HEK293 (cell line): ENCODE measurements around the gene KLHDC3.
A peak's percentile ranks its signal among the peaks of the same experiment; 100 is the strongest.

Experiments used
- GFI1B ChIP-seq: fragments of 450-650 bp; formaldehyde crosslinking; IDR thresholded peaks from 2 replicates; pipeline ENCODE4 v1.5.1; 2016; ENCODE audit warnings: missing biosample characterization, missing genetic modification characterization
- GLI2 ChIP-seq: fragments of 450-650 bp; formaldehyde crosslinking; IDR thresholded peaks from 2 replicates; pipeline ENCODE4; 2017; ENCODE audit warnings: missing biosample characterization, missing genetic modification characterization, low read depth, borderline replicate concordance
- GLIS1 ChIP-seq: fragments of 450-650 bp; formaldehyde crosslinking; IDR thresholded peaks from 2 replicates; pipeline ENCODE4 v1.5.1; 2016; ENCODE audit warnings: missing biosample characterization, missing genetic modification characterization
- HOXA7 ChIP-seq: sonication (generic); formaldehyde crosslinking; IDR thresholded peaks from 2 replicates; pipeline ENCODE4 v1.8.1; 2022; ENCODE audit warnings: missing genetic modification reagents, borderline replicate concordance
- KLF1 ChIP-seq: fragments of 450-650 bp; formaldehyde crosslinking; IDR thresholded peaks from 2 replicates; pipeline ENCODE4 v1.5.1; 2016; ENCODE audit warnings: missing biosample characterization, missing genetic modification characterization
- KLF16 ChIP-seq: fragments of 450-650 bp; formaldehyde crosslinking; IDR thresholded peaks from 2 replicates; pipeline ENCODE4 v1.5.1; 2017; ENCODE audit warnings: missing biosample characterization, missing genetic modification characterization
- MYNN ChIP-seq: fragments of 450-650 bp; formaldehyde crosslinking; IDR thresholded peaks from 2 replicates; pipeline ENCODE4 v1.5.1; 2016; ENCODE audit warnings: missing biosample characterization, missing genetic modification characterization, borderline replicate concordance
- MZF1 ChIP-seq: fragments of 450-650 bp; formaldehyde crosslinking; IDR thresholded peaks from 2 replicates; pipeline ENCODE4 v1.5.1; 2017; ENCODE audit warnings: missing biosample characterization, missing genetic modification characterization, borderline replicate concordance
- OVOL3 ChIP-seq: fragments of 450-650 bp; formaldehyde crosslinking; IDR thresholded peaks from 2 replicates; pipeline ENCODE4 v1.5.1; 2016; ENCODE audit warnings: missing biosample characterization, missing genetic modification characterization
- SETDB1 ChIP-seq: IDR thresholded peaks from one replicate; pipeline ENCODE4 v1.6.1; 2017; ENCODE audit warnings: mild to moderate bottlenecking, low read length, moderate library complexity, mixed read lengths; ENCODE audit not compliant: insufficient read length
- ZEB2 ChIP-seq: fragments of 450-650 bp; formaldehyde crosslinking; IDR thresholded peaks from 2 replicates; pipeline ENCODE4 v1.5.1; 2016; ENCODE audit warnings: missing biosample characterization, missing genetic modification characterization
- ZNF10 ChIP-seq: fragments of 450-650 bp; formaldehyde crosslinking; IDR thresholded peaks from 2 replicates; pipeline ENCODE4 v1.5.1; 2017; ENCODE audit warnings: missing biosample characterization, missing genetic modification characterization
- ZNF140 ChIP-seq: fragments of 450-650 bp; formaldehyde crosslinking; IDR thresholded peaks from 2 replicates; pipeline ENCODE4 v1.5.1; 2016; ENCODE audit warnings: missing biosample characterization, missing genetic modification characterization
- ZNF155 ChIP-seq: fragments of 450-650 bp; formaldehyde crosslinking; IDR thresholded peaks from 2 replicates; pipeline ENCODE4 v1.5.1; 2016; ENCODE audit warnings: missing biosample characterization, missing genetic modification characterization
- ZNF174 ChIP-seq: fragments of 450-650 bp; formaldehyde crosslinking; IDR thresholded peaks from 2 replicates; pipeline ENCODE4 v1.5.0; 2017; ENCODE audit warnings: missing biosample characterization, mild to moderate bottlenecking, missing genetic modification characterization
- ZNF214 ChIP-seq: fragments of 450-650 bp; formaldehyde crosslinking; IDR thresholded peaks from 2 replicates; pipeline ENCODE4 v1.5.1; 2017; ENCODE audit warnings: missing biosample characterization, mild to moderate bottlenecking, missing genetic modification characterization, borderline replicate concordance
- ZNF223 ChIP-seq: fragments of 450-650 bp; formaldehyde crosslinking; IDR thresholded peaks from 2 replicates; pipeline ENCODE4 v1.5.1; 2016; ENCODE audit warnings: missing biosample characterization, missing genetic modification characterization
- ZNF350 ChIP-seq: fragments of 450-650 bp; formaldehyde crosslinking; IDR thresholded peaks from 2 replicates; pipeline ENCODE4 v1.5.0; 2017; ENCODE audit warnings: missing biosample characterization, mild to moderate bottlenecking, missing genetic modification characterization
- ZNF37A ChIP-seq: fragments of 450-650 bp; IDR thresholded peaks from 2 replicates; pipeline ENCODE4 v1.5.1; 2018; ENCODE audit warnings: missing biosample characterization, missing genetic modification characterization
- ZNF398 ChIP-seq: fragments of 450-650 bp; formaldehyde crosslinking; IDR thresholded peaks from 2 replicates; pipeline ENCODE4 v1.5.1; 2017; ENCODE audit warnings: missing biosample characterization, missing genetic modification characterization
- ZNF416 ChIP-seq: fragments of 450-650 bp; formaldehyde crosslinking; IDR thresholded peaks from 2 replicates; pipeline ENCODE4 v1.5.1; 2016; ENCODE audit warnings: missing biosample characterization, missing genetic modification characterization
- ZNF423 ChIP-seq: fragments of 450-650 bp; formaldehyde crosslinking; IDR thresholded peaks from 2 replicates; pipeline ENCODE4 v1.5.1; 2016; ENCODE audit warnings: missing biosample characterization, missing genetic modification characterization
- ZNF426 ChIP-seq: fragments of 450-650 bp; formaldehyde crosslinking; IDR thresholded peaks from 2 replicates; pipeline ENCODE4 v1.5.1; 2017; ENCODE audit warnings: missing biosample characterization, missing genetic modification characterization, mild to moderate bottlenecking, inconsistent platforms, moderate library complexity
- ZNF514 ChIP-seq: fragments of 450-650 bp; formaldehyde crosslinking; IDR thresholded peaks from 2 replicates; pipeline ENCODE4 v1.5.1; 2016; ENCODE audit warnings: missing biosample characterization, missing genetic modification characterization
- ZNF529 ChIP-seq: fragments of 450-650 bp; formaldehyde crosslinking; IDR thresholded peaks from 2 replicates; pipeline ENCODE4 v1.5.1; 2017; ENCODE audit warnings: missing genetic modification characterization, missing biosample characterization; ENCODE audit not compliant: insufficient replicate concordance
- ZNF530 ChIP-seq: fragments of 450-650 bp; formaldehyde crosslinking; IDR thresholded peaks from 2 replicates; pipeline ENCODE4 v1.5.1; 2016; ENCODE audit warnings: low read depth, missing biosample characterization, missing genetic modification characterization
- ZNF544 ChIP-seq: fragments of 450-650 bp; formaldehyde crosslinking; IDR thresholded peaks from 2 replicates; pipeline ENCODE4 v1.5.0; 2017; ENCODE audit warnings: missing biosample characterization, missing genetic modification characterization
- ZNF571 ChIP-seq: fragments of 450-650 bp; formaldehyde crosslinking; IDR thresholded peaks from 2 replicates; pipeline ENCODE4 v1.5.0; 2017; ENCODE audit warnings: missing biosample characterization, missing genetic modification characterization
- ZNF654 ChIP-seq: fragments of 450-650 bp; formaldehyde crosslinking; IDR thresholded peaks from 2 replicates; pipeline ENCODE4 v1.5.1; 2016; ENCODE audit warnings: low read depth, missing biosample characterization, missing genetic modification characterization
- ZSCAN16 ChIP-seq: fragments of 450-650 bp; formaldehyde crosslinking; IDR thresholded peaks from 2 replicates; pipeline ENCODE4 v1.5.1; 2016; ENCODE audit warnings: missing biosample characterization, missing genetic modification characterization
- TF ChIP-seq, protein P1 (sequence below): fragments of 450-650 bp; formaldehyde crosslinking; IDR thresholded peaks from 2 replicates; pipeline ENCODE4 v1.5.1; 2016; ENCODE audit warnings: missing biosample characterization, missing genetic modification characterization
- TF ChIP-seq, protein P2 (sequence below): fragments of 450-650 bp; formaldehyde crosslinking; IDR thresholded peaks from 2 replicates; pipeline ENCODE4 v1.5.1; 2017; ENCODE audit warnings: missing biosample characterization, missing genetic modification characterization
- TF ChIP-seq, protein P3 (sequence below): fragments of 450-650 bp; formaldehyde crosslinking; IDR thresholded peaks from 2 replicates; pipeline ENCODE4 v1.5.1; 2016; ENCODE audit warnings: missing biosample characterization, missing genetic modification characterization
- TF ChIP-seq, protein P4 (sequence below): fragments of 450-650 bp; formaldehyde crosslinking; optimal IDR thresholded peaks from 2 replicates; pipeline ENCODE3; 2016; ENCODE audit warnings: missing biosample characterization, mild to moderate bottlenecking, missing genetic modification characterization

The KLHDC3 gene

DNA sequence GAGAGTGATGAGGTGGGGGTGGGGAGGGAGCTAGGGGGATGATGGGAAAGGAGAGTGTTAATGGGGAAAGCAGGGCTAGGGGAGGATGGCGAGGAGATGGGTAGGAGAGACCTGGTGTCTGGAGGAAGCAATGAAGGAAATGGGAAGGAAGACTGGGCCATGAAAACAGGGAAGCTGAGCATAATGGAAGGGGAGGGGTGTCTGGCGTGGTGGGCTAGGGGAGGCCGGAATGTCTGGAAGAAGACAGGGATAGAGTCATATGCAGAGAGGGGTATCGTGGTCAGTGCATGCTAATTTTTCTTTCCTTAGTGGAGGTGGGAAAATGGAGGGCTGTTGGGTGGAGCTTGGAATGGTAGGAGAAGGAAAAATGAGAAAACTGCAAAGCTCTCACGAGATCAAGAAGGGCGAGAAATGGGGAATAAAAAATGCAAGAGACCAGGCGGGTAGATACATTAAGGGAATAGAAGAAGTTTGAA, 423 bp downstream of the KLHDC3 start (continued):
- TF ChIP-seq ZNF654 (tag by site-specific recombination) (no peak), ZNF514 (tag by site-specific recombination) (no peak), MZF1 (tag by site-specific recombination) (no peak), GLI2 (tag by site-specific recombination) (no peak), MYNN (tag by site-specific recombination) (no peak), KLF1 (no peak), ZNF398 (tag by site-specific recombination) (peak; percentile 4; the same call in 1 of the 2 replicates), OVOL3 (tag by site-specific recombination) (0 out of 2 replicates have a peak, but pooled peaks have one; percentile 56), ZNF140 (tag by site-specific recombination) (no peak), ZNF350 (tag by site-specific recombination) (no peak), ZNF571 (no peak), ZNF544 (tag by site-specific recombination) (no peak), ZNF530 (no peak), HOXA7 (CRISPR knock-in tag) (no peak), ZNF416 (tag by site-specific recombination) (no peak), ZNF10 (tag by site-specific recombination) (no peak), ZNF174 (tag by site-specific recombination) (no peak), GFI1B (0 out of 2 replicates have a peak, but pooled peaks have one; percentile 3), ZNF423 (tag by site-specific recombination) (no peak), ZNF426 (tag by site-specific recombination) (no peak), ZNF37A (tag by site-specific recombination) (no peak), ZNF214 (tag by site-specific recombination) (no peak), ZEB2 (no peak), ZSCAN16 (tag by site-specific recombination) (no peak), KLF16 (tag by site-specific recombination) (peak; percentile 32; the same call in 1 of the 2 replicates), ZNF223 (tag by site-specific recombination) (no peak), SETDB1 (no peak), GLIS1 (tag by site-specific recombination) (no peak), ZNF529 (tag by site-specific recombination) (no peak), ZNF155 (tag by site-specific recombination) (no peak)
- TF ChIP-seq, protein P1, sequence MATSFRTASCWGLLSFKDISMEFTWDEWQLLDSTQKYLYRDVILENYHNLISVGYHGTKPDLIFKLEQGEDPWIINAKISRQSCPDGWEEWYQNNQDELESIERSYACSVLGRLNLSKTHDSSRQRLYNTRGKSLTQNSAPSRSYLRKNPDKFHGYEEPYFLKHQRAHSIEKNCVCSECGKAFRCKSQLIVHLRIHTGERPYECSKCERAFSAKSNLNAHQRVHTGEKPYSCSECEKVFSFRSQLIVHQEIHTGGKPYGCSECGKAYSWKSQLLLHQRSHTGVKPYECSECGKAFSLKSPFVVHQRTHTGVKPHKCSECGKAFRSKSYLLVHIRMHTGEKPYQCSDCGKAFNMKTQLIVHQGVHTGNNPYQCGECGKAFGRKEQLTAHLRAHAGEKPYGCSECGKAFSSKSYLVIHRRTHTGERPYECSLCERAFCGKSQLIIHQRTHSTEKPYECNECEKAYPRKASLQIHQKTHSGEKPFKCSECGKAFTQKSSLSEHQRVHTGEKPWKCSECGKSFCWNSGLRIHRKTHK (tag by site-specific recombination) = no peak
- TF ChIP-seq, protein P2, sequence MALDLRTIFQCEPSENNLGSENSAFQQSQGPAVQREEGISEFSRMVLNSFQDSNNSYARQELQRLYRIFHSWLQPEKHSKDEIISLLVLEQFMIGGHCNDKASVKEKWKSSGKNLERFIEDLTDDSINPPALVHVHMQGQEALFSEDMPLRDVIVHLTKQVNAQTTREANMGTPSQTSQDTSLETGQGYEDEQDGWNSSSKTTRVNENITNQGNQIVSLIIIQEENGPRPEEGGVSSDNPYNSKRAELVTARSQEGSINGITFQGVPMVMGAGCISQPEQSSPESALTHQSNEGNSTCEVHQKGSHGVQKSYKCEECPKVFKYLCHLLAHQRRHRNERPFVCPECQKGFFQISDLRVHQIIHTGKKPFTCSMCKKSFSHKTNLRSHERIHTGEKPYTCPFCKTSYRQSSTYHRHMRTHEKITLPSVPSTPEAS (tag by site-specific recombination) = no peak
- TF ChIP-seq, protein P3, sequence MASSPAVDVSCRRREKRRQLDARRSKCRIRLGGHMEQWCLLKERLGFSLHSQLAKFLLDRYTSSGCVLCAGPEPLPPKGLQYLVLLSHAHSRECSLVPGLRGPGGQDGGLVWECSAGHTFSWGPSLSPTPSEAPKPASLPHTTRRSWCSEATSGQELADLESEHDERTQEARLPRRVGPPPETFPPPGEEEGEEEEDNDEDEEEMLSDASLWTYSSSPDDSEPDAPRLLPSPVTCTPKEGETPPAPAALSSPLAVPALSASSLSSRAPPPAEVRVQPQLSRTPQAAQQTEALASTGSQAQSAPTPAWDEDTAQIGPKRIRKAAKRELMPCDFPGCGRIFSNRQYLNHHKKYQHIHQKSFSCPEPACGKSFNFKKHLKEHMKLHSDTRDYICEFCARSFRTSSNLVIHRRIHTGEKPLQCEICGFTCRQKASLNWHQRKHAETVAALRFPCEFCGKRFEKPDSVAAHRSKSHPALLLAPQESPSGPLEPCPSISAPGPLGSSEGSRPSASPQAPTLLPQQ = peak; percentile 80
- TF ChIP-seq, protein P4, sequence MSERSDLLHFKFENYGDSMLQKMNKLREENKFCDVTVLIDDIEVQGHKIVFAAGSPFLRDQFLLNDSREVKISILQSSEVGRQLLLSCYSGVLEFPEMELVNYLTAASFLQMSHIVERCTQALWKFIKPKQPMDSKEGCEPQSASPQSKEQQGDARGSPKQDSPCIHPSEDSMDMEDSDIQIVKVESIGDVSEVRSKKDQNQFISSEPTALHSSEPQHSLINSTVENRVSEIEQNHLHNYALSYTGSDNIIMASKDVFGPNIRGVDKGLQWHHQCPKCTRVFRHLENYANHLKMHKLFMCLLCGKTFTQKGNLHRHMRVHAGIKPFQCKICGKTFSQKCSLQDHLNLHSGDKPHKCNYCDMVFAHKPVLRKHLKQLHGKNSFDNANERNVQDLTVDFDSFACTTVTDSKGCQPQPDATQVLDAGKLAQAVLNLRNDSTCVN (tag by site-specific recombination) = no peak
